WERI-Rb-1 (cell line): ENCODE measurements around the gene OR10K2.
"Not testable (repeated sequence)": the region's sequence is repeated elsewhere in the genome, so short reads cannot be mapped to it uniquely, and the experiment has no call there.

Experiments
- DNase-seq: peaks from one replicate; pipeline ENCODE4 v3.0.0-alpha.2; 2020
- H3K27ac ChIP-seq: fragments of 250-450 bp; sonication (Bioruptor Pico); 2 replicates; pipeline ENCODE4 v1.5.1; 2020; ENCODE audit warnings: mild to moderate bottlenecking, moderate library complexity
- H3K27me3 ChIP-seq: fragments of 250-450 bp; sonication (Bioruptor Pico); 2 replicates; pipeline ENCODE4 v1.5.1; 2021; ENCODE audit warnings: mild to moderate bottlenecking, low read depth, moderate library complexity; ENCODE audit not compliant: insufficient read depth, severe bottlenecking
- H3K36me3 ChIP-seq: fragments of 250-450 bp; sonication (Bioruptor Pico); 2 replicates; pipeline ENCODE4 v1.5.1; 2020; ENCODE audit warnings: mild to moderate bottlenecking, moderate library complexity
- H3K4me3 ChIP-seq: 2 replicates; pipeline ENCODE4 v1.5.1; 2011; ENCODE audit warnings: low read depth, mild to moderate bottlenecking, control low read depth, low read length
- H3K9me3 ChIP-seq: fragments of 250-450 bp; sonication (Bioruptor Pico); 2 replicates; pipeline ENCODE4 v1.5.1; 2021; ENCODE audit warnings: mild to moderate bottlenecking, moderate library complexity; ENCODE audit not compliant: severe bottlenecking
- CTCF ChIP-seq: IDR thresholded peaks from 2 replicates; pipeline ENCODE4 v1.5.1; 2011; ENCODE audit warnings: low read depth, mild to moderate bottlenecking, control low read depth, inconsistent platforms, low read length

The OR10K2 gene

GRCh38 chr1:158445376-158445775 lies 19.3 kb upstream of the OR10K2 start:
- no peak for TF ChIP-seq CTCF
- DNase-seq = no peak
- Histone ChIP-seq H3K27ac (no peak overlapping the region), H3K27me3 (peaks cover 36% of the 10 kb centered on the region), H3K4me3 (no peak overlapping the region), H3K36me3 (no peaks in the 10 kb centered on the region), H3K9me3 (no peaks in the 10 kb centered on the region)

DNA sequence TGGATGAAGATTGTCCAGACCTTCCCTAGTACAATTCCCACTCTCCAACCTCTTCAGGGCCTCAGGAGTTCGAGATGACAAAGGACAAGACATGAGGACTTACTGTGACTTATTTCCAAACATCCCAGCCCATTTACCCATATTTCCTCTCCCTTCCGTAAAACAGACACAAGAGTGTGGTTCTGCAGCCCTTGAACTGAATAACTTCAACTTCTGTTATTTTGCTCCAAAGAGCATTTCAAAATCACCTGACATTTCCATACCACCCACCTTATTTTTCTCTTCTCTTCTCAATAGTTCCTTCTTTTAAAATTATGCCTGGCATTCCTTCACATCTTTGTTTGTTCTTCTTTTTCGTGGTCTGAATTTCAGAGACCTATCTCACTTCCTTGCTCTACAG lies 8.7 kb upstream of the OR10K2 start:
- no peaks in the 10 kb centered on the region for H3K36me3 ChIP-seq

GRCh38 chr1:158430163-158430562 lies 4.1 kb upstream of the OR10K2 start:
- peaks cover 57% of the 10 kb centered on the region for H3K27me3 ChIP-seq
- DNase-seq = not testable (repeated sequence)

More for the DNA sequence above, 8.7 kb upstream of the OR10K2 start:
- peaks cover 72% of the 10 kb centered on the region for H3K27me3 ChIP-seq
- no peak overlapping the region for H3K4me3 ChIP-seq
- TF ChIP-seq CTCF = no peak
- no peak for DNase-seq
- H3K9me3 ChIP-seq = no peaks in the 10 kb centered on the region
- H3K27ac ChIP-seq = no peak overlapping the region

DNA sequence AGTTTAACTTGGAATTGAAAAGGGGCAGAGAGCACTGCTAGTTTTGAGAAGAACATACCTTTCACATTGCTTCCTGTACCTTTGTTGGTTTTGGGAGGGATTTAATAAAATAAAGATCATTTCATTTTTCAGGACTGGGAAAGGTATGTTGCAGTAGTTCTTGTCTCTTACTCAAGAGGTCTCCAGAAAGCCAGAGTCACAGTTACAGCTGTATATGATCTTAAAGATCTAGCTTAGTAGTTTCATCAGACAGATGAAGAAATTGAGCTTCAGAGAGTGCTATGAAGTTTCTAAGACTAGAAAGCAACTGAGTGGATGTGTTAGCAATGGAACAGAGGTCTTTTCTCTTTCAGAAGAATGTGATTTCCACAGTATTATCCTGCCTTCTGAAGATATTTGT lies 1.0 kb downstream of the OR10K2 start:
- Histone ChIP-seq H3K36me3 (no peaks in the 10 kb centered on the region), H3K27me3 (peaks cover 48% of the 10 kb centered on the region), H3K9me3 (no peaks in the 10 kb centered on the region), H3K4me3 (no peak overlapping the region), H3K27ac (no peak overlapping the region)
- no peak for TF ChIP-seq CTCF
- no peak for DNase-seq

More at GRCh38 chr1:158430163-158430562, 4.1 kb upstream of the OR10K2 start:
- not testable (repeated sequence) for H3K27ac ChIP-seq, H3K36me3 ChIP-seq, H3K4me3 ChIP-seq, H3K9me3 ChIP-seq

DNA sequence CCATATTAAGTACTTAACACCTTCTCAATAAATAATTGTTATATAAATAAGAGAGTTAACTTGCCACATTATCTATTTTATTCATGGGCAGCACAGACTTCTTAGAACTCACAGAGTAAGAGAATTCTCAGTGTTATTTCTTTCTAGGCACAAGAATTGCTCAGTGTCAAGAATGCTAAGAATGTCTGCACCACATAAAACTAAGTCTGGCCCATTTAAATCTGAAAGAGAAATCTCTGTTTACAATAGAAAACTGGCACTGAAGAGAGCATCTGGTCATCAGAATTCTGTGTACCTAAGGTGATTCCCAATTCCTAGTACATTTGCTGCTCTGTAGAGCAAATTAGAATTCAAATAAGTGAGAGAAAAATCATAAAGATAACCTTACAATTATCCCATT lies 3.8 kb downstream of the OR10K2 start:
- peaks cover 75% of the 10 kb centered on the region for H3K27me3 ChIP-seq
- H3K9me3 ChIP-seq = no peaks in the 10 kb centered on the region
- H3K27ac ChIP-seq = no peak overlapping the region
- no peak overlapping the region for H3K4me3 ChIP-seq
- H3K36me3 ChIP-seq = no peaks in the 10 kb centered on the region
- no peak for TF ChIP-seq CTCF
- no peak for DNase-seq

- DNase-seq = no peak
- Histone ChIP-seq H3K4me3 (no peak overlapping the region), H3K36me3 (no peaks in the 10 kb centered on the region), H3K27me3 (peaks cover 86% of the 10 kb centered on the region), H3K27ac (no peak overlapping the region), H3K9me3 (no peaks in the 10 kb centered on the region)
- TF ChIP-seq CTCF = no peak
These were observed 8.5 kb downstream of the OR10K2 start for GRCh38 chr1:158417586-158417985.
